GM13977 (cell line): ENCODE measurements around the gene ZNF823.

Experiments used
- DNase-seq: peaks from one replicate; pipeline ENCODE4 v3.0.0; 2012; ENCODE audit warnings: low spot score
- in situ Hi-C: fragments of 300-500 bp; cut with MboI; formaldehyde crosslinking; loops from one replicate; pipeline ENCODE4 v1.12.0; 2022; ENCODE audit warnings: low sequenced_read_pairs, low pct_unique_long_range_greater_than_20kb, mixed read lengths, inconsistent platforms; ENCODE audit not compliant: unreplicated experiment
- TF ChIP-seq, protein P1 (sequence below): IDR thresholded peaks from 2 replicates; pipeline ENCODE4 v1.5.1; 2012; ENCODE audit warnings: mild to moderate bottlenecking, control low read depth; ENCODE audit not compliant: insufficient read depth; ENCODE audit errors: extremely low read depth, missing control alignments

The ZNF823 gene

DNA sequence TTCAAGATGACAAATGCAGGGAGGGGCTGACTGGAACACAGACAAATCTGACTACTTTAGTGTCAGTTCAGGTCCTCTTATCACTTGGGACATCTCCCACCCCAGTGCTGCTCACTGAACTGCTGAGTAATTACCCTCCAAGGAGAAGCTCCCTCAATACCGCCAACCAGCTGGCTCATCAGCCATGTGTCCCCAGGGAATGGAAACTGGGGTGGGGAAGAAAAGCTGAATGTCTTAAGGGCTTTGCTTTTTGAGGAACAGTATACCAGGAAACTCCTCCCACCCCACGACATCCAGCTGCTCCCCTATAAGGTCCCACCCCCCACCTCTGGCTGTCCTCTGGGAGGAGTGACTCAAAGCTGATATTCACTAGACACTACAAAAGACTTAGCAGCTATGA lies 2.0 kb downstream of the ZNF823 start:
- in situ Hi-C loops, result no loop called here
- peak; percentile 44 for DNase-seq
- TF ChIP-seq, protein P1, sequence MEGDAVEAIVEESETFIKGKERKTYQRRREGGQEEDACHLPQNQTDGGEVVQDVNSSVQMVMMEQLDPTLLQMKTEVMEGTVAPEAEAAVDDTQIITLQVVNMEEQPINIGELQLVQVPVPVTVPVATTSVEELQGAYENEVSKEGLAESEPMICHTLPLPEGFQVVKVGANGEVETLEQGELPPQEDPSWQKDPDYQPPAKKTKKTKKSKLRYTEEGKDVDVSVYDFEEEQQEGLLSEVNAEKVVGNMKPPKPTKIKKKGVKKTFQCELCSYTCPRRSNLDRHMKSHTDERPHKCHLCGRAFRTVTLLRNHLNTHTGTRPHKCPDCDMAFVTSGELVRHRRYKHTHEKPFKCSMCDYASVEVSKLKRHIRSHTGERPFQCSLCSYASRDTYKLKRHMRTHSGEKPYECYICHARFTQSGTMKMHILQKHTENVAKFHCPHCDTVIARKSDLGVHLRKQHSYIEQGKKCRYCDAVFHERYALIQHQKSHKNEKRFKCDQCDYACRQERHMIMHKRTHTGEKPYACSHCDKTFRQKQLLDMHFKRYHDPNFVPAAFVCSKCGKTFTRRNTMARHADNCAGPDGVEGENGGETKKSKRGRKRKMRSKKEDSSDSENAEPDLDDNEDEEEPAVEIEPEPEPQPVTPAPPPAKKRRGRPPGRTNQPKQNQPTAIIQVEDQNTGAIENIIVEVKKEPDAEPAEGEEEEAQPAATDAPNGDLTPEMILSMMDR, result no peak

DNA sequence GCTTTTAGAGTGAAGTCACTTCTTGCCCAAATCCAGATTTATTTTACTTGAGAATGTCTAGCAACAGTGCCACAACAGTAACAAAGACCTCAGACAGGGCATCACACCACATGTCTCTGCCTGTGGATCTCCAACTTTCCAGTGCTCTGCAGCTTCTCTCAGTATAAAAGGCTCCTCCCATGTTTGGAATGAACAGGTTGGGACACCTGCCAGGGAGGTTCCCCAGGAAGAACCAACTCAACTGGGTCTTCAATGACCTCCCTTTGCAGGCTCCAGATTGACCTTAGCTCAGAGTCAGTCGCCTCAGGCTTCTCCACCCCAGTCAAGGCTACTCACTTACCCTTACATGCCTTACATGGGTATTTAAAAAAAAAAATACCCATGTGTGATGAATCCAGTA lies 3.4 kb downstream of the ZNF823 start:
- TF ChIP-seq, protein P1, result no peak
- in situ Hi-C loops, result no loop called here
- no peak for DNase-seq

DNA sequence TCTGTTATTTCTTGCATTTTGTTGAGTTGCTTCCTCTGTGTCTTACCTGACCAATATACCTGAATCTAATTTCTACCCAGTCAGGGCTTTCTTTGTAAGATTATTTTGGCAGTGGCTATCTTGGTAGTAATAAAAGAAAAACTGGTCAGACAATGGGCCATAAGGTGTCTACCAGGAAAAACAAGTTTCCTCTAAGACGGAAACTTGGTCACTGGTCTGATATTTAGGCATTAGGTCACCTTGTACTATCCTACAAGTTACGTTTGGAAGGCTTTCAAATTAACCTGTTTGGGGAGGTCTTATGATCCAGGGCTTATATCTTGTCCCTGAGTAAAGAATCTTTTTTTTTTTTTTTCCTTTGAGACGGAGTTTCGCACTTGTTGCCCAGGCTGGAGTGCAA lies 9.2 kb downstream of the ZNF823 start:
- TF ChIP-seq, protein P1, result no peak
- in situ Hi-C loops, result no loop called here
- no peak for DNase-seq

DNA sequence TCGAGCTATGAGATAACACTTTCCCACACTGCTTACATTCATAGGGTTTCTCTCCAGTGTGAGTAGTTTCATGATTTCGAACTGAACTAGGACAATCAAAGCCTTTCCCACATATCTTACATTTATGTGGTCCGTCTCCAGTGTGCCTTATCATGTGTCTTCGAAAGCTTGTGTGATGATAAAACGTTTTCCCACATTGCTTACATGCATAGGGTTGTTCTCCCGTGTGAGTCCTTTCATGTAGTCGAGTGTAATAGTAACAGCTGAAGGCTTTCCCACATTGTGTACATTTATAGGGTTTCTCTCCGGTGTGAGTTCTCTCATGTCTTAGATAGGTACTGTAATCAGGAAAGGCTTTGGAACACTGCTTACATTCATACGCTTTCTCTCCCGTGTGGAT lies 16.3 kb downstream of the ZNF823 start:
- in situ Hi-C loops, result no loop called here
- no peak for DNase-seq
- TF ChIP-seq, protein P1, result no peak

DNA sequence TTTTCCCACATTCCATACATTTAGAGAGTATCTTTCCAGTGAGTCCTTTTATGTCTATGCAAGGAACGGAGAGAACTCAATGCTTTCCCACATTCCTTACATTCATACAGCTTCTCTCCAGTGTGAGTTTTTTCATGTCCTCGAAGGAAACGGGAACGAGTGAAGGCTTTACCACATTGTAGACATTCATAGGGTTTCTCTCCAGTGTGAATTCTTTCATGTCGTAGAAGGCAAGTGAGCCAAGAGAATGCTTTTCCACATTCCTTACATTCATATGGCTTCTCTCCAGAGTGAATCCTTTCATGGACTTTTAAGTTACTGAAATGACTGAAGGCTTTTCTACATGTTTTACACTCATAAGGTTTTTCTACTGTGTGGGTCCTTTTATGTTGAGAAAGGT lies 17.1 kb downstream of the ZNF823 start:
- no peak for DNase-seq
- TF ChIP-seq, protein P1, result no peak
- in situ Hi-C loops, result no loop called here

DNA sequence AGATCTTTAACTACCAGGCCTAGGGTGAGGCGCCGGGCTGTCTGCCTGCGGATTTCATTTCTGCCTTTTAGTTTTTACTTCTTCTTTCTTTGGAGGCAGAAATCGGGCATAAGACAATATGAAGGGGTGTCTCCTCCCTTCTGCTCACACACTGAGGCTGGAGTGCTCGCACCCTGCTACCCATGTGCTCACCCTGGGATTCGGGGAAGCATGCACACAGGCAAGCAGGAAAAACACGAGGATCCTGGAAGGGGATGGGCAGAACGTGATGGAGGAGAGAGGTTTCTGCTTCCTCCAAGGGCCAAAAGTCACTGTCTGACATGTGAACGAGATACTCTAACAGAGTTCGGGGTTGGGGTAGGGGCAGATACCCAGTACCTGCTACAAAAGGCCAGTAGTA lies 28.4 kb downstream of the ZNF823 start:
- in situ Hi-C loops, result no loop called here

More for the DNA sequence above, 28.4 kb downstream of the ZNF823 start:
- DNase-seq, result no peak
- TF ChIP-seq, protein P1, result no peak
